ENCODE data around the gene CDH11. TPM values are rescaled to one million over a fixed set of nuclear protein-coding genes. Genes with fewer than 3 reads are reported as not detected.
A peak's percentile ranks its signal among the peaks of the same experiment; 100 is the strongest.

CDH11 gene
- total and polyA plus RNA-seq, 2 donors (not counting 1 experiment from before 2014, with no cell fraction given): 220 to 335 TPM

DNA sequence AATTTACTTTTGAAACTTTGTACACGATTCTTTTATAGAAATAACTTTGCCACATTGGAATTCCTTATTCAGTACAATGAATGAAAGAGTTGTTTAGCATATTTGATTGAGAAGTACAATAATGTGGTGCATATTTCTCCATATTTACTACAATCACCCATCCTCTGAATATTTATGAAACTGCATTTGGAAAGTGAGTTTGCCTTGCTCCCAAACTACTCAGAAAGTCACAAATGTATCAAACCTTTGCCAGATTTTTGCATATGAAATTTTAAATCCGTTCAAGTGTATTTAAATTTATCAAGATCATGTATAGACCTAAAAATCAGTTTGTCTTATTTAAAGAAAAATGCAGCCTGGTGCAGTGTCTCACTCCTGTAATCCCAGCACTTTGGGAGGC is 148.7 kb downstream of the CDH11 start:
- Histone ChIP-seq H3K9ac (ENCODE audit: insufficient read depth, low read length) (no peak overlapping the region), H3K4me3 (replicated peaks in 1 of 4; ENCODE audit: control extremely low read depth in 1 of 4, insufficient read depth in 1 of 4, low read depth in 3 of 4, low read length in 4 of 4) (no peak overlapping the region), H3K4me1 (ENCODE audit: control insufficient read depth, extremely low read depth, insufficient read depth, low read length) (no peaks in the 10 kb centered on the region), H3K4me2 (ENCODE audit: extremely low read depth, insufficient read depth, low read length) (no peak overlapping the region), H3K27me3 (ENCODE audit: control insufficient read depth, insufficient read depth, low read length) (no peaks in the 10 kb centered on the region), H2AFZ (ENCODE audit: low read length) (no peak overlapping the region), H3K9me3 (ENCODE audit: control insufficient read depth, insufficient read depth, low read depth, low read length) (no peaks in the 10 kb centered on the region), H3K27ac (ENCODE audit: insufficient read depth, low read length) (no peak overlapping the region), H3K36me3 (ENCODE audit: control insufficient read depth, insufficient read depth, low read length) (peaks cover 4% of the 10 kb centered on the region), H3K79me2 (ENCODE audit: control insufficient read depth, insufficient read depth, low read length) (no peaks in the 10 kb centered on the region), H4K20me1 (ENCODE audit: control insufficient read depth, extremely low read depth, insufficient read depth, low read length) (no peaks in the 10 kb centered on the region)
- TF ChIP-seq EZH2 (IDR thresholded peaks at IDR 0.05; ENCODE audit: low read length, missing control alignments): no peak
- TF ChIP-seq, protein P1, sequence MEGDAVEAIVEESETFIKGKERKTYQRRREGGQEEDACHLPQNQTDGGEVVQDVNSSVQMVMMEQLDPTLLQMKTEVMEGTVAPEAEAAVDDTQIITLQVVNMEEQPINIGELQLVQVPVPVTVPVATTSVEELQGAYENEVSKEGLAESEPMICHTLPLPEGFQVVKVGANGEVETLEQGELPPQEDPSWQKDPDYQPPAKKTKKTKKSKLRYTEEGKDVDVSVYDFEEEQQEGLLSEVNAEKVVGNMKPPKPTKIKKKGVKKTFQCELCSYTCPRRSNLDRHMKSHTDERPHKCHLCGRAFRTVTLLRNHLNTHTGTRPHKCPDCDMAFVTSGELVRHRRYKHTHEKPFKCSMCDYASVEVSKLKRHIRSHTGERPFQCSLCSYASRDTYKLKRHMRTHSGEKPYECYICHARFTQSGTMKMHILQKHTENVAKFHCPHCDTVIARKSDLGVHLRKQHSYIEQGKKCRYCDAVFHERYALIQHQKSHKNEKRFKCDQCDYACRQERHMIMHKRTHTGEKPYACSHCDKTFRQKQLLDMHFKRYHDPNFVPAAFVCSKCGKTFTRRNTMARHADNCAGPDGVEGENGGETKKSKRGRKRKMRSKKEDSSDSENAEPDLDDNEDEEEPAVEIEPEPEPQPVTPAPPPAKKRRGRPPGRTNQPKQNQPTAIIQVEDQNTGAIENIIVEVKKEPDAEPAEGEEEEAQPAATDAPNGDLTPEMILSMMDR (conservative IDR thresholded peaks at IDR 0.05 in 1 of 2, IDR thresholded peaks at IDR 0.05 in 1 of 2; ENCODE audit: low read depth in 1 of 2, low read length in 2 of 2): no peak
- DNase-seq (ENCODE audit: low read depth in 2 of 2): no peak

DNA sequence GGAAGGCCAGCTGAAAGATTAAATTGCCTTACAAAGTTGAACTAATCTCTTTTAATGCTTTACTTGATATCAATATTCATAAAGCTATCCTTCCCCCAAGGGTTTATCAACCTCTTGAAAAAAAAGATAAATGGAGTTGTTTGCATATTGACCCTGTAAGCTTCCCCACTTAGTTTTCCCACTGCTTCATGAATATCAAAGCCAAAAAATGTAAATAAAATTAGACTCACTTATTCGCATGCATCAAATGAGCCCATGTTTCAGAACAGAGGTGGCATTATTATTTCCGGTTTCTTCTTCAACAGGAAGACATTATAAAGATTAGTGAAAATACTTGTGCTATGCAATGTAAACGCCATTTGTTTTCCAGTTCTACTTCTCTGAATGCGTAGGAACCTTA is 150.7 kb downstream of the CDH11 start:
- H3K9me3 ChIP-seq (ENCODE audit: control insufficient read depth, insufficient read depth, low read depth, low read length): no peaks in the 10 kb centered on the region
- H3K4me1 ChIP-seq (ENCODE audit: control insufficient read depth, extremely low read depth, insufficient read depth, low read length): no peaks in the 10 kb centered on the region
- H2AFZ ChIP-seq (ENCODE audit: low read length): no peak overlapping the region
- peaks cover 4% of the 10 kb centered on the region for H3K36me3 ChIP-seq (ENCODE audit: control insufficient read depth, insufficient read depth, low read length)
- no peaks in the 10 kb centered on the region for H3K27me3 ChIP-seq (ENCODE audit: control insufficient read depth, insufficient read depth, low read length)
- H3K27ac ChIP-seq (ENCODE audit: insufficient read depth, low read length): no peak overlapping the region
- no peak for TF ChIP-seq EZH2 (IDR thresholded peaks at IDR 0.05; ENCODE audit: low read length, missing control alignments)
- TF ChIP-seq, protein P1 (conservative IDR thresholded peaks at IDR 0.05 in 1 of 2, IDR thresholded peaks at IDR 0.05 in 1 of 2; ENCODE audit: low read depth in 1 of 2, low read length in 2 of 2): no peak
- no peak overlapping the region for H3K4me3 ChIP-seq (replicated peaks in 1 of 4; ENCODE audit: control extremely low read depth in 1 of 4, insufficient read depth in 1 of 4, low read depth in 3 of 4, low read length in 4 of 4)
- no peak overlapping the region for H3K9ac ChIP-seq (ENCODE audit: insufficient read depth, low read length)
- no peak for DNase-seq (ENCODE audit: low read depth in 2 of 2)
- no peaks in the 10 kb centered on the region for H3K79me2 ChIP-seq (ENCODE audit: control insufficient read depth, insufficient read depth, low read length)
- H3K4me2 ChIP-seq (ENCODE audit: extremely low read depth, insufficient read depth, low read length): no peak overlapping the region
- H4K20me1 ChIP-seq (ENCODE audit: control insufficient read depth, extremely low read depth, insufficient read depth, low read length): no peaks in the 10 kb centered on the region

DNA sequence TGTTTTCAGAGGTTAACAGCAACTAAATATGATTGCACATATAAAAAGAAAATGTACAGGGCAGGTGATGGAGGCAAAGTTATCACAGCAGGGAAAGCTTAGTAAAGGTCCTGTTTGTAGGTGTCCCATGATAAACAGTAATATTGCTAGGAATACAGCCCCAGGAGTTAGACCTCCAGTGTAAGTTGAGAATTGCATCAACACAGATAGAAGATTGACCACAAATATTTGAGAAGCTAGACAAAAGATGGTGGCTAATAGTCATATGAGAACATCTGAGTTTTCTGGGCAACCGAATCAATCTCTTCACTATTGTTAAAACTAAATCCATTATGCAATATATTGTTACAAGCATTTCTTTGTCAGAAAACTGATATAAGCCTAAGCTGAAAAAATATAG is 152.6 kb downstream of the CDH11 start:
- TF ChIP-seq, protein P1 (conservative IDR thresholded peaks at IDR 0.05 in 1 of 2, IDR thresholded peaks at IDR 0.05 in 1 of 2; ENCODE audit: low read depth in 1 of 2, low read length in 2 of 2): no peak
- no peak for TF ChIP-seq EZH2 (IDR thresholded peaks at IDR 0.05; ENCODE audit: low read length, missing control alignments)
- Histone ChIP-seq H3K4me1 (ENCODE audit: control insufficient read depth, extremely low read depth, insufficient read depth, low read length) (no peaks in the 10 kb centered on the region), H3K9me3 (ENCODE audit: control insufficient read depth, insufficient read depth, low read depth, low read length) (no peaks in the 10 kb centered on the region), H3K4me3 (replicated peaks in 1 of 4; ENCODE audit: control extremely low read depth in 1 of 4, insufficient read depth in 1 of 4, low read depth in 3 of 4, low read length in 4 of 4) (no peak overlapping the region), H3K4me2 (ENCODE audit: extremely low read depth, insufficient read depth, low read length) (no peak overlapping the region), H2AFZ (ENCODE audit: low read length) (no peak overlapping the region), H3K36me3 (ENCODE audit: control insufficient read depth, insufficient read depth, low read length) (peaks cover 4% of the 10 kb centered on the region), H3K9ac (ENCODE audit: insufficient read depth, low read length) (no peak overlapping the region), H3K27ac (ENCODE audit: insufficient read depth, low read length) (no peak overlapping the region), H3K27me3 (ENCODE audit: control insufficient read depth, insufficient read depth, low read length) (no peaks in the 10 kb centered on the region), H4K20me1 (ENCODE audit: control insufficient read depth, extremely low read depth, insufficient read depth, low read length) (no peaks in the 10 kb centered on the region), H3K79me2 (ENCODE audit: control insufficient read depth, insufficient read depth, low read length) (no peaks in the 10 kb centered on the region)
- peak in 1 of 2 donors; percentile 68 for DNase-seq (ENCODE audit: low read depth in 2 of 2)
